SK-N-SH treated with all-trans-retinoic acid at 6 μM for 48 hours (cell line): ENCODE data around the gene GCSAM.

Experiments
- ATAC-seq: fragments of 200-7000 bp; cut with Tn5 transposase; 3 replicates; pipeline ENCODE4 v1.9.1; 2020; ENCODE audit warnings: mild to moderate bottlenecking, moderate library complexity
- ARNTL ChIP-seq: fragments of 450-650 bp; formaldehyde crosslinking; IDR thresholded peaks from 2 replicates; pipeline ENCODE4 v1.5.0; 2020; ENCODE audit warnings: low read depth, mild to moderate bottlenecking, moderate library complexity, borderline replicate concordance
- BACH2 ChIP-seq: fragments of 250-450 bp; sonication (Bioruptor Pico); IDR thresholded peaks from 2 replicates; pipeline ENCODE4 v1.9.0; 2021; ENCODE audit warnings: mild to moderate bottlenecking, borderline replicate concordance
- CREB5 ChIP-seq: fragments of 250-450 bp; sonication (Bioruptor Pico); IDR thresholded peaks from 2 replicates; pipeline ENCODE4 v1.5.1; 2020; ENCODE audit warnings: low read depth, mild to moderate bottlenecking, moderate library complexity
- CSDC2 ChIP-seq: fragments of 250-450 bp; sonication (Bioruptor Pico); IDR thresholded peaks from 2 replicates; pipeline ENCODE4 v1.5.0; 2020; ENCODE audit warnings: mild to moderate bottlenecking, moderate library complexity
- CSRNP3 ChIP-seq: fragments of 250-450 bp; sonication (Bioruptor Pico); IDR thresholded peaks from 2 replicates; pipeline ENCODE4 v1.5.1; 2021; ENCODE audit warnings: mild to moderate bottlenecking, moderate library complexity
- ESRRG ChIP-seq: fragments of 250-450 bp; sonication (Bioruptor Pico); IDR thresholded peaks from 2 replicates; pipeline ENCODE4 v1.6.1; 2021; ENCODE audit warnings: mild to moderate bottlenecking
- GLIS3 ChIP-seq: fragments of 250-450 bp; sonication (Bioruptor Pico); IDR thresholded peaks from 2 replicates; pipeline ENCODE4 v1.5.0; 2020; ENCODE audit warnings: mild to moderate bottlenecking, moderate library complexity
- ISL1 ChIP-seq: fragments of 250-450 bp; sonication (Bioruptor Pico); IDR thresholded peaks from 2 replicates; pipeline ENCODE4 v2.1.2; 2022; ENCODE audit warnings: mild to moderate bottlenecking, moderate library complexity
- OSR1 ChIP-seq: fragments of 250-450 bp; sonication (Bioruptor Pico); IDR thresholded peaks from 2 replicates; pipeline ENCODE4 v1.8.0; 2022; ENCODE audit warnings: moderate library complexity, mild to moderate bottlenecking, inconsistent platforms
- POU6F1 ChIP-seq: fragments of 250-450 bp; sonication (Bioruptor Pico); IDR thresholded peaks from 2 replicates; pipeline ENCODE4 v1.8.0; 2021; ENCODE audit warnings: low read depth, mild to moderate bottlenecking, moderate library complexity, borderline replicate concordance
- PPARA ChIP-seq: fragments of 250-450 bp; sonication (Bioruptor Pico); IDR thresholded peaks from 2 replicates; pipeline ENCODE4 v1.5.0; 2020; ENCODE audit warnings: mild to moderate bottlenecking, borderline replicate concordance
- RARB ChIP-seq: fragments of 250-450 bp; sonication (Bioruptor Pico); IDR thresholded peaks from 2 replicates; pipeline ENCODE4 v1.8.0; 2021; ENCODE audit warnings: mild to moderate bottlenecking, moderate library complexity
- SNAI2 ChIP-seq: fragments of 250-450 bp; sonication (Bioruptor Pico); IDR thresholded peaks from 2 replicates; pipeline ENCODE4 v1.5.0; 2020; ENCODE audit warnings: mild to moderate bottlenecking, moderate library complexity
- TCF4 ChIP-seq: fragments of 250-450 bp; sonication (Bioruptor Pico); IDR thresholded peaks from 2 replicates; pipeline ENCODE4 v1.8.0; 2021; ENCODE audit warnings: mild to moderate bottlenecking, moderate library complexity, borderline replicate concordance
- TOX ChIP-seq: fragments of 250-450 bp; sonication (Bioruptor Pico); IDR thresholded peaks from 2 replicates; pipeline ENCODE4 v1.8.0; 2021; ENCODE audit warnings: mild to moderate bottlenecking, moderate library complexity, borderline replicate concordance
- TSHZ2 ChIP-seq: fragments of 250-450 bp; sonication (Bioruptor Pico); IDR thresholded peaks from 2 replicates; pipeline ENCODE4 v1.5.0; 2020; ENCODE audit warnings: mild to moderate bottlenecking, moderate library complexity
- ZC3H10 ChIP-seq: fragments of 250-450 bp; sonication (Bioruptor Pico); IDR thresholded peaks from 2 replicates; pipeline ENCODE4 v1.5.1; 2021; ENCODE audit warnings: mild to moderate bottlenecking, moderate library complexity
- ZFP3 ChIP-seq: fragments of 250-450 bp; sonication (Bioruptor Pico); IDR thresholded peaks from 2 replicates; pipeline ENCODE4 v1.5.0; 2020; ENCODE audit warnings: mild to moderate bottlenecking, moderate library complexity
- ZNF565 ChIP-seq: fragments of 450-650 bp; formaldehyde crosslinking; conservative IDR thresholded peaks from 2 replicates; pipeline ENCODE4 v1.5.0; 2020; ENCODE audit warnings: low read depth, mild to moderate bottlenecking, moderate library complexity
- ZNF70 ChIP-seq: fragments of 450-650 bp; formaldehyde crosslinking; IDR thresholded peaks from 2 replicates; pipeline ENCODE4 v1.5.0; 2020; ENCODE audit warnings: mild to moderate bottlenecking, moderate library complexity
- ZNF8 ChIP-seq: fragments of 450-650 bp; formaldehyde crosslinking; IDR thresholded peaks from 2 replicates; pipeline ENCODE4 v1.5.0; 2020; ENCODE audit warnings: mild to moderate bottlenecking, moderate library complexity

GCSAM gene

GRCh38 chr3:112087746-112088145, 45.3 kb downstream of the GCSAM start:
- no peak for ATAC-seq
- TF ChIP-seq POU6F1 (CRISPR knock-in tag) (no peak), TSHZ2 (no peak), PPARA (CRISPR knock-in tag) (no peak), ZNF70 (no peak), CSDC2 (CRISPR knock-in tag) (no peak), ARNTL (CRISPR knock-in tag) (no peak), SNAI2 (CRISPR knock-in tag) (no peak), CSRNP3 (CRISPR knock-in tag) (no peak), OSR1 (CRISPR knock-in tag) (no peak), ESRRG (CRISPR knock-in tag) (no peak), TOX (CRISPR knock-in tag) (no peak), ISL1 (CRISPR knock-in tag) (no peak), ZC3H10 (CRISPR knock-in tag) (no peak), CREB5 (no peak), ZNF565 (CRISPR knock-in tag) (no peak), ZNF8 (no peak), GLIS3 (no peak)

- TF ChIP-seq ZNF8 (no peak), ARNTL (CRISPR knock-in tag) (no peak), CREB5 (no peak), ZFP3 (CRISPR knock-in tag) (no peak), ZC3H10 (CRISPR knock-in tag) (no peak), TCF4 (CRISPR knock-in tag) (no peak), TSHZ2 (no peak), BACH2 (no peak), ESRRG (CRISPR knock-in tag) (no peak), RARB (CRISPR knock-in tag) (no peak)
- peak; percentile 9; the same call in 2 of the 3 replicates for ATAC-seq
Observed at GRCh38 chr3:112086875-112087524, 46.0 kb downstream of the GCSAM start.
